Keratinocyte (primary cell): Measurements from ENCODE around the gene NLRP1.

Experiments
- EZH2 ChIP-seq: IDR thresholded peaks from one replicate; pipeline ENCODE4 v1.6.1; 2012; ENCODE audit warnings: inconsistent platforms, mild to moderate bottlenecking, low read length, moderate library complexity
- TF ChIP-seq, protein P1 (sequence below), 3 experiments: IDR thresholded peaks in 1 of 3; conservative IDR thresholded peaks in 1 of 3; optimal IDR thresholded peaks in 1 of 3; 2 replicates in 2 of 3; 3 replicates in 1 of 3; pipeline versions ENCODE3 to v1.5.1; 2011; ENCODE audit warnings: low read length in 3 of 3, mild to moderate bottlenecking in 3 of 3, moderate library complexity in 2 of 3, control low read depth in 1 of 3, inconsistent platforms in 1 of 3; ENCODE audit not compliant: insufficient read depth in 2 of 3; ENCODE audit errors: extremely low read depth in 1 of 3

DNA sequence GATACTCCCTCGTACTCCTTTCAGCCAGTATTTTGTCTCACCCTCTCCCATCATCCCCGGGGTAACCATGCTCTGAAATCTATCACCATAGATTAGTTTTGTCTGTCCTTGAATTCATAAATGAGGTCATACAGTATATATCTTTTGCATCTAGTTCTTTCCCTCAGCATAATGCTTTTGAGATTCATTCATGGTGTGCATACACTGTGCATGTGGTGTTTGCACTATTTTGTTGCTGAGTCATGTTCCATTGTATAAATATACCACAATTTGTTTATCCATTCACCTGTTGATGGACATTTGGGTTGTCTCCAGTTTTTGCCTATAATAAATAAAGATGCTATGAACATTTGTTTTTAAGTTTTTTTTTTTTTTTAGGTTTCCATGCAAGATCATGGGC, 34.2 kb upstream of the NLRP1 start:
- TF ChIP-seq, protein P1, sequence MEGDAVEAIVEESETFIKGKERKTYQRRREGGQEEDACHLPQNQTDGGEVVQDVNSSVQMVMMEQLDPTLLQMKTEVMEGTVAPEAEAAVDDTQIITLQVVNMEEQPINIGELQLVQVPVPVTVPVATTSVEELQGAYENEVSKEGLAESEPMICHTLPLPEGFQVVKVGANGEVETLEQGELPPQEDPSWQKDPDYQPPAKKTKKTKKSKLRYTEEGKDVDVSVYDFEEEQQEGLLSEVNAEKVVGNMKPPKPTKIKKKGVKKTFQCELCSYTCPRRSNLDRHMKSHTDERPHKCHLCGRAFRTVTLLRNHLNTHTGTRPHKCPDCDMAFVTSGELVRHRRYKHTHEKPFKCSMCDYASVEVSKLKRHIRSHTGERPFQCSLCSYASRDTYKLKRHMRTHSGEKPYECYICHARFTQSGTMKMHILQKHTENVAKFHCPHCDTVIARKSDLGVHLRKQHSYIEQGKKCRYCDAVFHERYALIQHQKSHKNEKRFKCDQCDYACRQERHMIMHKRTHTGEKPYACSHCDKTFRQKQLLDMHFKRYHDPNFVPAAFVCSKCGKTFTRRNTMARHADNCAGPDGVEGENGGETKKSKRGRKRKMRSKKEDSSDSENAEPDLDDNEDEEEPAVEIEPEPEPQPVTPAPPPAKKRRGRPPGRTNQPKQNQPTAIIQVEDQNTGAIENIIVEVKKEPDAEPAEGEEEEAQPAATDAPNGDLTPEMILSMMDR (optimal IDR thresholded peaks at IDR 0.05 in 1 of 3, IDR thresholded peaks at IDR 0.05 in 1 of 3, conservative IDR thresholded peaks at IDR 0.05 in 1 of 3; ENCODE audit: extremely low read depth in 1 of 3, insufficient read depth in 2 of 3, low read length in 3 of 3): no peak
- no peak for TF ChIP-seq EZH2
